Breast epithelium (tissue), 4 donors: ENCODE results near the gene ARSH. TPM values are rescaled to one million over a fixed set of nuclear protein-coding genes. Genes with fewer than 3 reads are reported as not detected.
"Not testable (repeated sequence)": the region's sequence is repeated elsewhere in the genome, so short reads cannot be mapped to it uniquely, and the experiment has no call there.

ENCODE experiments used
- DNase-seq, 2 donors: peaks; one replicate each; pipeline ENCODE4 v3.0.0-alpha.2; 2019; ENCODE audit warnings: low spot score in 2 of 2
- H3K27ac ChIP-seq, 2 donors: fragments of 200-600 bp; sonication (generic) in 1 of 2; one replicate each; pipeline ENCODE4 v1.5.1; 2016 to 2019; ENCODE audit warnings: mild to moderate bottlenecking in 1 of 2
- H3K27me3 ChIP-seq, 2 donors: fragments of 200-600 bp; sonication (generic) in 1 of 2; one replicate each; pipeline versions ENCODE4 v1.5.1 to v1.6.0; 2017 to 2019; ENCODE audit warnings: control low read depth in 1 of 2, mild to moderate bottlenecking in 1 of 2
- H3K36me3 ChIP-seq: fragments of 200-600 bp; one replicate; pipeline ENCODE4 v1.5.1; 2019
- H3K4me1 ChIP-seq, 2 donors: fragments of 200-600 bp; sonication (generic); one replicate each; pipeline ENCODE4 v1.5.1; 2016 to 2019; ENCODE audit warnings: control low read depth in 1 of 2
- H3K4me3 ChIP-seq, 3 donors: fragments of 200-600 bp; sonication (generic); 1 replicate in 2 of 3; 2 replicates in 1 of 3; pipeline ENCODE4 v1.5.1; 2016 to 2019; ENCODE audit warnings: mild to moderate bottlenecking in 3 of 3, moderate library complexity in 2 of 3
- H3K9me3 ChIP-seq, 2 donors: fragments of 200-600 bp; sonication (generic) in 1 of 2; one replicate each; pipeline ENCODE4 v1.5.1; 2016 to 2019; ENCODE audit warnings: control low read depth in 1 of 2
- CTCF ChIP-seq, 3 donors: fragments of 450-650 bp; IDR thresholded peaks; one replicate each; pipeline ENCODE4 v1.5.1; 2016 to 2017; ENCODE audit warnings: antibody characterized with exemption in 3 of 3, mild to moderate bottlenecking in 3 of 3, moderate library complexity in 3 of 3
- POLR2A ChIP-seq: fragments of 450-650 bp; IDR thresholded peaks from one replicate; pipeline ENCODE4 v1.6.1; 2016; ENCODE audit warnings: antibody characterized with exemption, mild to moderate bottlenecking, moderate library complexity
- POLR2AphosphoS5 ChIP-seq, 3 donors: sonication (generic); formaldehyde crosslinking; IDR thresholded peaks; one replicate each; pipeline ENCODE4 v1.6.1; 2017; ENCODE audit warnings: antibody characterized with exemption in 3 of 3
- intact Hi-C: fragments of 100-400 bp; cut with DNase I; formaldehyde crosslinking; loops from one replicate; pipeline ENCODE4 v1.15.1; 2023; ENCODE audit warnings: low total_unique reads
- total RNA-seq, 3 donors: library from RNA; depleted of rRNA; stranded (reverse); fragments of >200 nt; gene quantifications; one replicate each; pipeline ENCODE4 v1.1.0, GENCODE V29; 2016

The ARSH gene
- total RNA-seq, 3 donors from 2014 or later = 0.33 TPM; not detected in 2

GRCh38 chrX:2972391-2972790 is 34.0 kb upstream of the ARSH start:
- TF ChIP-seq POLR2AphosphoS5 (IDR thresholded peaks at IDR 0.05) (no peak), POLR2A (no peak), CTCF (IDR thresholded peaks at IDR 0.05) (no peak)
- H3K4me3 ChIP-seq = no peak overlapping the region
- H3K27ac ChIP-seq = no peak overlapping the region
- no peak for DNase-seq
- no peaks in the 10 kb centered on the region for H3K4me1 ChIP-seq
- H3K27me3 ChIP-seq = peaks cover 0 to 22% of the 10 kb centered on the region in 2 donors
- no peaks in the 10 kb centered on the region for H3K36me3 ChIP-seq
- intact Hi-C loops = no loop called here
- H3K9me3 ChIP-seq = no peaks in the 10 kb centered on the region

- TF ChIP-seq POLR2AphosphoS5 (IDR thresholded peaks at IDR 0.05) = no peak
- TF ChIP-seq CTCF (IDR thresholded peaks at IDR 0.05) = no peak
- TF ChIP-seq POLR2A = no peak
- Histone ChIP-seq H3K9me3 (peaks cover 0 to 5% of the 10 kb centered on the region in 2 donors), H3K4me1 (no peaks in the 10 kb centered on the region), H3K27ac (no peak overlapping the region), H3K27me3 (peaks cover 0 to 22% of the 10 kb centered on the region in 2 donors), H3K36me3 (no peaks in the 10 kb centered on the region), H3K4me3 (no peak overlapping the region)
- intact Hi-C loops = no loop called here
- DNase-seq = no peak
Measured at GRCh38 chrX:2974961-2975360, 31.4 kb upstream of the ARSH start.

- DNase-seq, H3K4me3 ChIP-seq, H3K36me3 ChIP-seq, H3K9me3 ChIP-seq, intact Hi-C loops, H3K4me1 ChIP-seq, H3K27me3 ChIP-seq, H3K27ac ChIP-seq: not testable (repeated sequence)
Measured at GRCh38 chrX:2978639-2979038, 27.7 kb upstream of the ARSH start.

- no peaks in the 10 kb centered on the region for H3K4me1 ChIP-seq
- intact Hi-C loops = no loop called here
- H3K9me3 ChIP-seq = peaks cover 0 to 9% of the 10 kb centered on the region in 2 donors
- H3K27me3 ChIP-seq = no peaks in the 10 kb centered on the region
- no peak overlapping the region for H3K27ac ChIP-seq
- no peaks in the 10 kb centered on the region for H3K36me3 ChIP-seq
- no peak for DNase-seq
- no peak overlapping the region for H3K4me3 ChIP-seq
- no peak for TF ChIP-seq POLR2AphosphoS5 (IDR thresholded peaks at IDR 0.05)
- TF ChIP-seq POLR2A = no peak
- TF ChIP-seq CTCF (IDR thresholded peaks at IDR 0.05) = no peak
Measured at GRCh38 chrX:2984342-2984741, 22.0 kb upstream of the ARSH start.

GRCh38 chrX:2989565-2989964 is 16.8 kb upstream of the ARSH start:
- DNase-seq = no peak
- H3K9me3 ChIP-seq = no peaks in the 10 kb centered on the region
- H3K27ac ChIP-seq = no peak overlapping the region
- no peaks in the 10 kb centered on the region for H3K27me3 ChIP-seq
- no peaks in the 10 kb centered on the region for H3K36me3 ChIP-seq
- no peak overlapping the region for H3K4me3 ChIP-seq
- TF ChIP-seq POLR2A (no peak), CTCF (IDR thresholded peaks at IDR 0.05) (no peak), POLR2AphosphoS5 (IDR thresholded peaks at IDR 0.05) (no peak)
- H3K4me1 ChIP-seq = no peaks in the 10 kb centered on the region
- intact Hi-C loops = no loop called here

- Histone ChIP-seq H3K4me1 (no peaks in the 10 kb centered on the region), H3K4me3 (no peak overlapping the region), H3K27me3 (no peaks in the 10 kb centered on the region), H3K9me3 (peaks cover 4 to 26% of the 10 kb centered on the region in 2 donors), H3K36me3 (no peaks in the 10 kb centered on the region), H3K27ac (no peak overlapping the region)
- DNase-seq = no peak
- TF ChIP-seq POLR2AphosphoS5 (IDR thresholded peaks at IDR 0.05) (no peak), CTCF (IDR thresholded peaks at IDR 0.05) (no peak), POLR2A (no peak)
- intact Hi-C loops = no loop called here
Measured at GRCh38 chrX:3010532-3010931, 4.2 kb downstream of the ARSH start.
